Activated CD8-positive, alpha-beta memory T cell treated with anti-CD3 and anti-CD28 coated beads for 24 hours (primary cell): ENCODE measurements around the gene KIR2DL3.
A peak's percentile ranks its signal among the peaks of the same experiment; 100 is the strongest.
"Not testable (repeated sequence)": the region's sequence is repeated elsewhere in the genome, so short reads cannot be mapped to it uniquely, and the experiment has no call there.

Experiments
- DNase-seq: peaks from one replicate; pipeline ENCODE4 v3.0.0-alpha.2; 2020

KIR2DL3 gene

GRCh38 chr19:54744080-54744479, 5.8 kb downstream of the KIR2DL3 start:
- DNase-seq: not testable (repeated sequence)

GRCh38 chr19:54747614-54748322, 9.5 kb downstream of the KIR2DL3 start:
- DNase-seq: not testable (repeated sequence)

- not testable (repeated sequence) for DNase-seq
Measured at GRCh38 chr19:54750276-54750675, 12.0 kb downstream of the KIR2DL3 start.

GRCh38 chr19:54756204-54757110, 18.1 kb downstream of the KIR2DL3 start:
- DNase-seq: not testable (repeated sequence)

GRCh38 chr19:54758577-54758976, 20.3 kb downstream of the KIR2DL3 start:
- DNase-seq: not testable (repeated sequence)

- not testable (repeated sequence) for DNase-seq
Measured at GRCh38 chr19:54764219-54764618, 25.9 kb downstream of the KIR2DL3 start.

- DNase-seq: not testable (repeated sequence)
Measured at GRCh38 chr19:54766464-54766863, 28.2 kb downstream of the KIR2DL3 start.

GRCh38 chr19:54769646-54770045, 31.3 kb downstream of the KIR2DL3 start, which contains the start of gene KIR2DL1:
Gene KIR2DL1 (plus strand): TSS chr19:54769793. CDS start chr19:54769851, 58 bp downstream.
- not testable (repeated sequence) for DNase-seq

- DNase-seq: peak; percentile 17
Measured at GRCh38 chr19:54770511-54770910, 32.2 kb downstream of the KIR2DL3 start.

- DNase-seq: peak; percentile 38
Measured at GRCh38 chr19:54771018-54771960, 33.0 kb downstream of the KIR2DL3 start.

GRCh38 chr19:54772666-54773065, 34.4 kb downstream of the KIR2DL3 start:
- DNase-seq: not testable (repeated sequence)

GRCh38 chr19:54775095-54775815, 36.9 kb downstream of the KIR2DL3 start:
- DNase-seq: peak; percentile 42

GRCh38 chr19:54775830-54776229, 37.5 kb downstream of the KIR2DL3 start:
- not testable (repeated sequence) for DNase-seq

GRCh38 chr19:54777851-54778250, 39.5 kb downstream of the KIR2DL3 start:
- DNase-seq: not testable (repeated sequence)

GRCh38 chr19:54778896-54779295, 40.6 kb downstream of the KIR2DL3 start:
- not testable (repeated sequence) for DNase-seq

GRCh38 chr19:54782916-54783315, 44.6 kb downstream of the KIR2DL3 start:
- DNase-seq: not testable (repeated sequence)

GRCh38 chr19:54786091-54786723, 47.9 kb downstream of the KIR2DL3 start:
- peak; percentile 38 for DNase-seq

- not testable (repeated sequence) for DNase-seq
Measured at GRCh38 chr19:54788154-54788553, 49.8 kb downstream of the KIR2DL3 start.

- DNase-seq: peak; percentile 41
Measured at GRCh38 chr19:54790711-54791110, 52.4 kb downstream of the KIR2DL3 start.

- no peak for DNase-seq
Measured at GRCh38 chr19:54791476-54791875, 53.2 kb downstream of the KIR2DL3 start.

GRCh38 chr19:54792814-54793213, 54.5 kb downstream of the KIR2DL3 start:
- no peak for DNase-seq
